Activated CD8-positive, alpha-beta memory T cell treated with anti-CD3 and anti-CD28 coated beads for 4 hours (primary cell): ENCODE results near the gene ADRB1.

Source experiments
- DNase-seq, 2 donors: peaks; one replicate each; pipeline ENCODE4 v3.0.0-alpha.2; 2020; ENCODE audit warnings: low read depth in 2 of 2

ADRB1 gene

DNA sequence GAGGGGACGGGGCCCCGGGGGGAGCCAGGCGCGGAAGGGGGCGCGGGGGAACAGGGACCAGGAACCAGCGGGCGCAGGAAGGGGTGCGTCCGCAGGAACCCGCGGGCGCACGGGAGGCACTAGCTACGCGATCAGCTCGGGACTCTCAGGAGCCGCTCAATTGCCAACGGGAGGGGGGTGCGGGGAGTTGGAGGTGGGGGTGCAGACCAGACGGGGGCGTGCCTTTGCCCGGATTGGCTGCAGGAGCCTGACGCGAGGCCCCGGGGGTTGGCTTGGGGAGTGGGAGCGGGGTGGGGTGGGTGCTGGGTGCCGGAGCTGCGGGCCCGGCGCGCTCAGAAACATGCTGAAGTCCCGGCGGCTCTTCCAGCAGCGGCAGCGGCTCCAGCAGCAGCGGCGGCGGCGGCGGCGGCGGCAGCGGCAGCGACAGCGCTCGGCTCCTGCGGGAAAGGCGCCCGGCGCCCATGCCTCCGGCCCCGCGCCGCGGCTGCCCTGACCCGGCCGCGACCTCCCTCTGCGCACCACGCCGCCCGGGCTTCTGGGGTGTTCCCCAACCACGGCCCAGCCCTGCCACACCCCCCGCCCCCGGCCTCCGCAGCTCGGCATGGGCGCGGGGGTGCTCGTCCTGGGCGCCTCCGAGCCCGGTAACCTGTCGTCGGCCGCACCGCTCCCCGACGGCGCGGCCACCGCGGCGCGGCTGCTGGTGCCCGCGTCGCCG is at the start of gene ADRB1:
TSS of gene ADRB1 (plus strand) at position 335 of the 715 bp plus-strand sequence. CDS start at position 602, 267 bp downstream.
- DNase-seq = peak in 1 of 2 donors; percentile 3

DNA sequence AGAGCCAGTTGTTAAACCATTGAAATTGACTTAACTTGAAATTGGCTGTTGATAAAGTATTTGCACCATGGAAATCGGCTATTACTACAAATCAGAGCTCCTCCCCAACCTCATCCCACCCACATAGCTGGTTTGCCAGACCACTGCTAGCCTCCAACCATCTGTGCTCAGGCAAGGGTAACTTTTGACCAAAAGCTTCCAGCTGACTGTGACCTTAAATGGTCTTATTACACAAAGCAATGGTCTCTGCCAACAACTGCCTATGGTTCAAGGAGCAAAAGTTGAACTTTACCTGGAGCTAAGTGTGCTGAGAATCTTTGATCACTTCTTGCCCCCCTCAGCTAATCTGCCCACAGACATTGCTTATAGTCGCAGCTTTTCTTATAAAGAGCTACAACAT is 48.5 kb upstream of the ADRB1 start:
- DNase-seq = no peak

DNA sequence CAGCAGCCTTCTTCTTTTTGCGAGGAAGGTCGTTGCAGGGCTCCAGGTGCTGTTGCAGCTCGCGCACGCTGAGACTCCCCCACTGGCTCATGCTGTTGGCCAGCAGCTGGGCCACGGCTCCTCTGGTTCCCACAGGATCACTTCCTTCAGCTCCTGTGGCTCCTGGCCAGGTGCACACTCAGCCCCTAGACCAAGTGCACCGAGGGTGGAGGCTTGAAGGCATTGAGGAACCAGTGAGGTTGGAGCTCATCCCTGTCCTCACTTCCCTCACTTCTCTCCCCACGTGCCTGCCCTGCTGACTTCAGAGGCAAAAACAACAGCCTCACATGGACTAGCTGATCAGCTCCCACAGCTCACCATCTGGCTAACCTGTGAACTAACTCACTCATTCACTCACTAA is 46.2 kb upstream of the ADRB1 start:
- no peak for DNase-seq

DNA sequence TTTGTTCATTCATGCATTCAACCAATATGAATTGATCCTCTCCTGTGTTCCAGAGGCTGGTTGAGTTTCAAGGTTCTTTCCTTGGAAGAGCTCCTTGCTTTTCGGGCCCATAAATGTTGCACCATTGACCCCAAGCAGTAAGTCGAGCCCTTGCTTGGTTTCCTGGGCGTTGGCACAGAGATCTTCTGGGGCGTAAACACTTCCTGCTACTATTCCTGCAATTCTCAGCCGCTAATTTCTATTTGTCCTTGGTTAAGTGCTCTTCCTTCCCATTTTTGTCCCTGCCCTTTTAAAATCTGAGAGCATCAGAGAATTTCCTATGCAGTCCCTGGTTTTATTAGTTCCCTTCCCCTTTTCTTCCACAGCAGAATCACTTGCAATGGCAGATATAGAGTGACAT is 44.1 kb upstream of the ADRB1 start:
- DNase-seq = no peak

DNA sequence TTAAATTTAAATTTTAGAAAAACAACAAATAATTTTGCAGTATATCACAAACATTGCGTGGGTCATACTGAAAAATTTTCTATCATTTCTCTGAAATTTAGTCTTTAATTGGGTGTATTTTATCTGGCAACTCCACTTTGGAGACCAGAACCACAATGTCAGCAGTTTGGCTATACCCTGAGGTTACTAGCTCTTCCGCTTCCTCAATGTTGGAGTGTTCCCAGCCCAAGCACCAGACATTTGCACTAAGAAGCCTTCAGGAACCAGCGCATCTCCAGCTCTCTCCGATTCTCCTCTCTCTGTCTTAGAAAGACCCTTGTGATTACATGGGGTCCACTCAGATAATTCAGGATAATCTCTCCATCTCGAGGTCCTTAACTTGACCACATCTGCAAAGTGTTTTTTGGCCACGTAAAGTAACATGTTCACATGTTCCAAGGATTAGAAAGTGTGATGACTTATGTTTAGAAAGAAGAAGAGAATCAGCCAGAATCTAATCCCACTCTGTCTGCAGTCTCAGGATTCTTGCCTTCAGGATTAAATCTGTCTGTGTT is 43.1 kb upstream of the ADRB1 start:
- no peak for DNase-seq

DNA sequence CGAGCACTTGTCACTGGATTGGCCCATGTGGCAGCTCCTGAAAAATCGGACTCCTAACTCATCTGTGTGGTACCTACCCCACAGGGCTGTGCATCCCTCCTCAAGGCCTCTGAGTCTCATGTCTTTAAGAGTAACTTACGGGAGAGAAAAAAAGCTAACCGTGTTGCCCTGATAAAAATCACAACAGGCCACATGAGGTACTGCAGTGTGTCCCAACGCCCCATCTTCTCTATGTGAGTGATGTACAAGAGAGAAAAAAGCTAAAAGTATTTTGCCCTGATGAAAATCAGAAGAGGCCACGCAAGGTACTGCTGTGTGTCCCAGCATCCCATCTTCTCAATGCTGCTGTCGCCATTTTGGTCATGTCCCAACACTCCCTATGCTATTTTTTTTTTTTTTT is 41.2 kb upstream of the ADRB1 start:
- DNase-seq = no peak

DNA sequence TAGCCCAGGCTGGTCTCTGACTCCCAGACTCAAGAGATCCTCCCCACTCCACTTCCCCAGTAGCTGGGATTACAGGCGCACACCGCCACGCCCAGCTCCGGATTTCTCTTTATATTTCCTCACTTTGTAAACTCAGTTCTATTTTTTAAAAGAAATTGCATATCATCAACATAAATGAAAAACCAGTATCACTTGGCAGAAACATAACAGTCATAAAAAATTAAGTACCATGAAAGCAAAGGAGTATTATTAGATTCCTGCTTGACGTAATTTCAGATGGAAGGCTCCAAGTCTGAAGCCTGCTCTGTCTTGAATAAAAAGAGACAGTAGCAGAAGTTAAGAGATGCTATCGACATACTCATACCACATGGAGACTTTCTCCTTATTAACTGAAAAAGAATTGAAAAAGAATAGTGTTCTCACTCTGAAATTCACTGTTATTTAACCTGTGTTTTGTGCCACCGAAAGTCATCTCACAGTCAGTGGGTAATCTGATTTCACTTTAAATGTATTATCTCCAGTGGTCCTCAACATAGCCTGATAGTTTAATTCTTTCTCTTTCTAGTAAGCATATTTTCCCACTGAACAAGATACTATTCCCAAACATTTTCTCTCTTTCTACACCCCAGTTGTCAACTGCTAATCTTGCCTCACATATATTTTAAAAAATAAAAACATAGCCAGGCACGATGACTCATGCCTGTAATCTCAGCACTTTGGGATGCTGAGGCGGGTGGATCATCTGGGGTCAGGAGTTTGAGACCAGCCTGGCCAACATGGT is 40.3 kb upstream of the ADRB1 start:
- no peak for DNase-seq

DNA sequence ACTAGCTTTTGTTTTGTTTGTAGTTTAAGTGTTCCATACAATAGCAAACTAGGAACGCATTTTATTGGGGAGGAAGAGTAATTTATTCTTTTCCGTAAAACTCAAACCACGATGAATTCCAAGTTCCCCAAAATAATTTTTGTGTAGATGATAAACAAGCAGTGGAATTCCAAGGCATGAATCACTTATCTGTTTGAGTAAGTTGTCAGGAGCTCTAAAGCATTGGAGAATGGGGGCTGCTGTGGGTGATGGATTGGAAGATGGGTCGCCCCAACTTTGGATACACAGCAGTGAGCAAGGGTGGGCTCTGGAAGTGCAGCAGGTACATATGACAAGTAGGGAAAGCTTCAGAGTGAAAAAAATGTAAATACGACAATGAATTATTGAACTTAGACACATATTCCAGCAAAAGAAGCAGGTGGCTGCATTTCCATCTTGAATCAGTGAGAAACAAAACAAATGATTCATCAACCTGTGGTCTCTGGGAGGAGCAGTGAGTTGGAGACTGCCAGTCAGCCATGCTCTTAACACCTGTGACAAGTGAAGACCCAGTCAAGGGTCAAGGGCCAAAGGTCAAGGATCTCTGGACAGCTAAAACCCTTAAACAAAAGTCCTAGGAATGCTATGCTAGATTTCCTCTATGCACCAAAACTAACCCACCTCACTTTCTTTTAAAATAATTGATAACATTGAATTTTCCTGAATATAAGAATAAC is 34.2 kb upstream of the ADRB1 start:
- DNase-seq = no peak

DNA sequence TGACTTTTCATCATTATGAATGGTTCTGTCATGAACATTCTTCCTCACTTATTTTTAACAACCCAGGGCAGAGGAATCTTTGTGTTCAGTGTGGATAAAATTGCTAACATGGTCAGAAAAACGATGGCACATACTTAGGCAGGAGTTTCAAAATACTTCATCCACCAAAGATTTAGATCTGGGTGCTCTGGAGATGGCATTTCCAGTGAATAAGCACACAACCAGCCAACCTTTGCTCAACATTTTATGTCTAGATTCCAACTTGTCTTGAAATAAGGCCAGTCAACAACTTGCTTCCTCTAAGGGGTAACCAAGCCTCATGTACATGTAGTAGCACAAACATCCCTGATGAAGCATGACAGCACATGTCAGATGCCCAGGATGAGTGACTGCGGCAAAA is 33.4 kb upstream of the ADRB1 start:
- no peak for DNase-seq

DNA sequence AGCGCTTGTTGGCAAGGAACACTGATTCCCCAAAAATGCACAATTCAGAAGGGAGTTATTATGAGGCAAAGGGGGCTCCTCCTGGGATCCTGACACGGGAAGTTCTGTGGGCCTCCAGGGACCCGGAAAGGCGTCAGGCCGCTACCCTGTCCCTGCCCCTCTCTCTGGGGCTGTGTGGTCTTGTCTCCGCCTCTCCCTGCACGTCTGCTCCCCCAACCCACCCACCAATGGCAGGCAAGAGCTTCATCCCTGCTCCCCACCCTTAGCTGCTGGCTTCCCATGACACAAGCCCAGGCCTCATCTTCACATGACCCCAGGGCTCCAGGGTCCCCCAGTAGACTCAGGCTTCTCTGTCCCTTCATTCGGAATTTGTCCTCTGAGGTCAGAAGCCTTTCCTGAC is 31.0 kb upstream of the ADRB1 start:
- DNase-seq = no peak

DNA sequence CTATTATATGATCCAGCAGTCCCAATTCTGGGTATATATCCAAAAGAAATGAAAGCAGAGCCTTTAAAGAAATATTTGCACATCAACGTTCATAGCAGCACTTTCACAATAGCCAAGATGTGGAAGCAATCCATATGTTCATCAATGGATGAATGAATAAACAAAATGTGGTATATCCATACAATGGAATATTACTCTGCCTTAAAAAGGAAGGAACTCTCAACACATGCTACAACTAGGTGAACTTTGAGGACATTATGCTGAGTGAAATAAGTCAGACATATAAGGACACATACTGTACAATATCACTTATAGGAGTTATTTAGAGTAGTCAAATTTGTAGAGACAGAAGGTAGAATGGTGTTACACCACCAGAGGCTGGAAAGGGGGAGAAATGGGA is 28.0 kb upstream of the ADRB1 start:
- DNase-seq = no peak

DNA sequence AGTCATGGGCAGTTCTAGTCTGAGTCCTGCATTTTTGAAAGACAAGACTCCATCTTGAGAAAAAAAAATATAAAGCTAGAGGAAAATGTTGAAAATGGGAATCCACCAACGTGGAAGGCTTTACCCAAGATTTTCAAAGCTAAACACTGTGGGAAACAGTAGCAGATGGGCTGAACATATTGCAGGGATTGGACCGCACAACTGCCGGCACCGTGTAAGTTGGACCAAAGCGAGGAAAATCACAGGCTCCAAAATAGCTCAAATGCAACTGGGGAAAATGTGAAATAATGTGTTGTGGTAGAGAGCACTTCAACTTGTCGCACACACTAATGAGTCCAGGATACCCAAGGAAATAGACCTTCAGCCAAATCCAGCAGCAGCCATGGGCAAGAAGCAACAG is 26.4 kb upstream of the ADRB1 start:
- no peak for DNase-seq

DNA sequence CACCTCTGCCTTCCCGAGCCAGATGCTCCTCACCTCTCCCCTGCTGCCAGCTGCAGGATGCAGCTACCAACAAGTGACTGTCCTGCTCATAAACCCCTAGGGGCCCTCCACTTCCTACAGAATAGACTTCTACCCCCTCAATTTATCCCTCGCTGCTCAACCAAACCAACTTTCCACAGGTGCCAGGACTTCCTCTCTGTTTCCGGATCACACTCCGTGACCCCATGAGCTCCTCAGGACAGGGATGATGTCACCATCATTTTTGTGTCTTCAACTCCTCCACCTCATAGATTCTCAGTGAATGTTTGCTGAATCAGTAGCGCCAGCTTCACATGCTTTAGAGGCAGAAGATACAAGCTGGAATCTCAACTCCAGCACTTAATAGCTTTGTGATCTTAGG is 25.8 kb upstream of the ADRB1 start:
- DNase-seq = no peak

DNA sequence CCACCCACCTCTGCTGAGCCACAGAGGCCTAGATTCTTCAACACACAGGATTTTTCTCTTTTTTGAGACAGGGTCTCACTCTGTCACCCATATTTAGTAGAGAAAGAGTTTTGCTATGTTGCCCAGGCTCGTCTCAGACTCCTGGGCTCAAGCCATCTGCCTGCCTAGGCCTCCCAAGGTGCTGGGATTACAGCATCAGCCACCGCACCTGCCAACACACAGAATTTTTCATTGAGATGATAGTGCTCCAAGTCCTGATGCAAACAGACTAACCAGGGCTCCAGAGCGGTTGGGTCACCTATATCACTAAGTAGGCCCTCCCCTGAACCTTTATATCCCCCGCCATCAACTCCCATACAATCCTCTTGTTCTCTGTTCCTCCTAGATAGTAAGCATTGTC is 24.4 kb upstream of the ADRB1 start:
- DNase-seq = no peak

DNA sequence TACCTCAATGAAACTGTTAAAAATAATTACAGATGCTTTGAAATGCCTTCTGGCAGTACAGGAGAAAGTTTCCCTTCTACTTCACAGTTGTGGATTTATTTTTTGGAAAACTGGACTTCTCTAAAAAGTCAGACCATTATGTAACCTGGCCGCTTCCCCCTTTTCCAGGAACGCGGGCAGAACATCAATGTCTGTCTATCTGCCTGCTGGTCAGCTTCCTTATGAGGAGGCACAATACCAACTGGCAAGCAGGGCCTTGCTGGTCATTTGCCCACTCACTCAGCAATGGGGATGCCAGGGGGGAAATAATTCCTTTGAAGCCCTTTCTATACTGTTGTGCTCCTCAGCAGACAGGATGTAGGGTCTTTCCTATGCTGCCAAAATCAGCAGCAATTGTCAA is 22.5 kb upstream of the ADRB1 start:
- no peak for DNase-seq

DNA sequence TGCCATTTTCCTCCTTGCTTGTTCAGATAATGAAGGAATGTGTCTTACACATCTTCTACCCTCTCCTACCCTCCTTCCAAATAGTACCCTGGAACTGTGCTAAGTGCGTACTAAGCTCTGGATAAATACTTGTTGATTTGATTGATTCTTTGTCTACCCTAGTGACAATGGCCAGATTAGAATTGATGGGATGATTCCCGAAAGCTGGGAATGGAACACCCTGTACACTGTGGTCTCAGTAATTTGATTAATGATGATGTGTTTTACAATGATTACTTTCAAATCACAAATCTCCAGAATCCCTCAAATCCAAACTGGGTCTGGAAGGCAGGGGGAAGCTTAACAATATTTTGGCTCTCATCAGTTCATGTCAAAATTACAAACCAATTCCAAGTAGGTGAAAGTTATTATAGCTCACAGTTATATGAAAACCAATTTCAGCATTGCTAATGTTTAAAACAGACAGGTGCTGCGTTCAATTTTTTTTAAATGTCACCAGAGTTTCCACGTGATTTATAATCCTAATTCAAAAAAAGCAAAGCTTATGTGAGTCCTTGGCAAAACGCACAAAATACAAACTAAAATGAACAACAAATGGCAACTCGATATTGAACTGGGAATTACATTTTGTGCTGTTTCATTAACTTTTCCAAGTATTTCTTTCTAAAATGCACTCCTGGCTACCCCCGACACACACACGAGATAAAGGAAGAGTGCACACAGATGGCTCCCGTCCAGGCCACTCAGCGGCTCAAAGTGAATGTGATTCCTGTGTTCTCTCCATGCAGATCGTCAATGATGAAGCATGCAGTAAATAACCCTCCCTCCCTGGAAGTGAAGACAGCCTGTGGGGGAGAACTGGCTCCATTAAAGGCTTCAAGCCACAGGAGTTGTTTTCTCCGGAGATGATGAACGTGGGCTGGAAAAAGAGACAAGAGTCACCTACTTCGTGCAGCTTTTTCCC is 21.7 kb upstream of the ADRB1 start:
- DNase-seq = no peak

DNA sequence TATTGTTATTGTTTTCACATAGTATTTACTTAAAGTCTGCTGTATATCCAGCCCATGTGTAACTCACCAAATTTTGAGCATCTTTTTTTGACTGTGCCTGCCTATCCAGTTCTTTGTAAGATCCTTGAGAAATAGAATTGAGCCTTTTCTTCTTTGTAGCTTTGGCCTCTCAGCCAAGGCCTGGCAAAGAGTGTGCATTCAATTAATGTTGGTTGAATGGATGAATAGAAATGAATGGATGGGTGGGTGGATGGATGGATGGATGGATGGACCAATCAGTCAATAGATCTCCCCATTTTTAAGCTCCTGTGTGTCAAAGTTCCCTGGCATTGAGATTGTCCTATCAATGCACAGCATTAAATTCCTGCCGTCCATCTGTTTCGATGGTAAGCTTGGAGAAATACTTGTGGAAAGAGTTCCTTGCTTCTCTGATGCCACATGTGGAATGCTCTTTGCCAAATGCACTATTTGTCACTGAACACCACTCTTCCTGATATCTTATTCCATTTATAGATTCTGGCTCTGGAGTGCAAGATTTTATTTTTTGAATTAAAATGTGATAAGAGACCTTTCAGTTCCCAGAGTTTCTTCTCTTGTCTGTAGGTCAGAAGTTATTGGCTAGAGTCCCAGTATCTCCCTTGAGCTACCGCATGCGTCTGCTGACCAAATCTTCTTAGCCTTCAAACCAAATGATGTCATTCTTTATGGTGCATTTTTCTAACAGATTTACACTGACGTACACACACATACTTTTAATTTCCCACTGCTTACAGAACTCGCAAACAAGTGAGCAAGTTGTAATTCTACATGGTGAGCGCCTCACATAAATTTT is 20.7 kb upstream of the ADRB1 start:
- no peak for DNase-seq

DNA sequence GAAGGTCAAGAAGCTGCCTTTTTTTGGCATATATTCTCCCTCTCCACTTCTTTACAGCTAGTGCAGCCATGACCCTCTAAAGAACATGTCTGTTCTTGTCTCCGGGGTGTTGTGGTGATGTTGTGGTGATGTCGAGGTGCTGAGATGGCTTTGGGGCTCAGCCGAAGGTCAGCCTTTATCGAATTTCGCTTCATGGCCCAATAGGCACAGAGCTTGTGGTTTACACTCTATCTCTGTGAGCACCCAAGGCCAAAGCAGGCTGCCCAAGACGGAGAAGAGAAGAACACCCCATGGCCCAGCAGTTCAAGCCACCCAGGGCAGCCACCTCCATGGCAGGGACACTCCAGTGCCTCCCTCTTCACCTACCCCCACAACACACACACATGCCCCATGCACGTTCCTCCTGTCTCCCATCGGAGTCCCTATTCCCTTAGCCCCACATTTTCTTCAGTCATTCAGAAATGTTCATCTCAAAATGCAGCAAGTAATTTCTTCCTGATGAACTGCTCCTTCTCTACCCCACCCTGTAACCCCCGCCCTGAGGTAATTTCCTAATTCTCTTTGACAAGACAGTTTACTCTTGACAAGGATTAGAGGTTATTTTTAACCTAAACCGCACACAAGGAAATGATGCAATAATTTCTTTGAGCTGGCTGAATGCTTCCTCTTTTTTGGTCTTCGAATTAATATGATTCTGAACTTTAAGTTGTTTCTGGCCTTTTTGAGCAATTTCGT is 18.6 kb upstream of the ADRB1 start:
- DNase-seq = no peak

DNA sequence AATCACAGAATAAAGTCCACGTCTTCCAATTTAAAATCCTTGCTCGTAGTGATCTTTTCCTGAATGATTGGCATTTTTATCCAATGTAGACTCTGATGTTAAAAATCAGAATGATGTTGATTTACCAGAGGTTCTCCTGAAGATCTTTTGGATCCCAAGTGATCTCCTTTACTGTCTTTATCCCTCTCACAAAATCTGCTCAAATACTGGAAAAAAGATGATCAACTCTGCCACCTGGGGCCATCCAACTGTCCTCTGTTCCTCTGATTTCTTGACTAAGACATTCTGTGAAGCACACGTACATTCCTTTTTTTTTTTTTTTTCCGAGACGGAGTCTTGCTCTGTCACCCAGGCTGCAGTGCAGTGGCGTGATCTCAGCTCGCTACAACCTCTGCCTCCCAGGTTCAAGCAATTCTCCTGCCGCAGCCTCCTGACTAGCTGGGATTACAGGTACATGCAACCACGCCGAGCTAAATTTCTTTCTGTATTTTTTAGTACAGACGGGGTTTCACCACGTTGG is 18.0 kb upstream of the ADRB1 start:
- DNase-seq = no peak
